Stimulated activated CD8-positive, alpha-beta memory T cell treated with anti-CD3 and anti-CD28 coated beads, Interleukin-15, amount 100 ng/mL, for 48 hours (primary cell): Measurements from ENCODE around the gene KCNIP2.
A peak's percentile ranks its signal among the peaks of the same experiment; 100 is the strongest.

ENCODE experiments used
- DNase-seq, 2 donors: peaks; one replicate each; pipeline ENCODE4 v3.0.0-alpha.2; 2020; ENCODE audit warnings: low read depth in 2 of 2

The KCNIP2 gene

DNA sequence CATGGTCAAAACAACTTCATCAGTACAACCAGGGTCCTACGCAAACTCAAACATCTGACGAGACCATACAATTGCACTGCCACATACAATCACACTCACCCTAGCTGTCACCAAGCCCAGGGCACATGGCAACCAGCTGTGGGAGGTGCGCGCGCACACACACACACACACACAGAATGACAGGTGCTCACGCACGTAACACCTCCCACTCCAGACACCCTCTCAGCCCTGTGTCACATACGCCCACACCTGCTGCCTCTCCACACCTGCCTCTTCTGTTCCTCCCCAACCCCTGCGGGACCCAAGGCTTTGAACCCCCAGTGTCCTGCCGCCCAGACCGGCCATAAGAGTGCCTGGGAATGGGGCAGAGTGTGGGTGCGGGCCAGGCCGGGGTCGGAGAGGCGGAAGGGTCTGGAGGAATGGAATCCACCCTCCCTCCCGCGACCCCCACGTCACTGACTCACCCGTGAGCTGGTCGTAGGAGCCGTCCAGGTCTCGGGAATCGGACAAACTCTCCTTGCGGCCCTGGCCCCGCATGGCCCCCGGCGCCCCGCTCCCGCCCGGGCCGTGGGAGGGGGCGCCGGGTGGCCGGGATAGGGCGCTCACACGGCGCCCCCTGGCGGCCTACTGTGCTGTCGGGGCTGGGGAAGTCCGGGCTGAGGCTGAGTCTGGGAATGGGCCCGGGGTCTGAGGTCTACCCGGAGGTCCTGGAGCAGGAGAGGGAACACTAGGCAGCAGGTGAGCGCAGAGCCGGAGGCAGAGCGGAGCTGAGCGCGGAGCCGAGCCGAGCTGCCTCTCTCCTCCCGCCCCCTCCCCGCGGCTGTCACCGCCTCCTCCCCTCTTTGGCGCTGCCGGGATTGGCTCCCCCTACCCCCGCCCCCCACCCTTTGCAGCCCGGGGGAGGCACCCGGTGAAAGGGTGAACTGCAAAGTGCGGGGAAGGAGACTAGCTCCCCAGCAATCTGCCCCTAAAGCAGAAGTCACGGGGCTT is at the start of gene KCNIP2:
KCNIP2 (minus strand) TSS at position 769 of the 990 bp plus-strand sequence; CDS start at position 537, 232 bp downstream.
- DNase-seq: peak in 1 of 2 donors; percentile 27

DNA sequence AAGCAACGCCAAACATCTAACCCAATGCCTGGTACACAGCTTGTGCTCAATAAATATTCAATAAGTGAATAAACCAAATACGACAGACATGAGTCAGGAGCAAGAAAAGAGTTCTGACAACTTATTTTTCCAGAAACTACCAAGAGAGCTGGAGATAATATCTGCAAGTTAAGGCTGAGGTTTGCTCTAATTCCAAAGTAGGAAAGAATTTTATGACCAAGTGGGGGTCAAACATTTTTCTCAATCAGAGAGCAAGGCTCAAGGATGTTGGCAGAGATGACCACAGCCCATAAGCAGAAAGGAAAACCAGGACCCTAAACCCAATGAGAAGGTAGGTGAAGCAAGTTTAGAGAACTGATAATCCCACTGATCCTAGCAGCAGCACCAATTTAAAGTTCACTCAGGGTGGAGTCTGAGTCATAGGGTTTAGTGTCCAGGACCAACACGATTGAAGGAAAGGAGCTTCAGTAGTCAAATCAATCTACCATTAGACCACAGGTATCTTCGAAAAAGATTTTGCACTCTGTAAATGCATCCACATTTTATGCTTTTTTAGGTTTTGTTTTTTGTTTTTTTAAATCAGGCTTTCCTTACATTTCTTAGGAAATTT is 49.3 kb upstream of the KCNIP2 start:
- no peak for DNase-seq

DNA sequence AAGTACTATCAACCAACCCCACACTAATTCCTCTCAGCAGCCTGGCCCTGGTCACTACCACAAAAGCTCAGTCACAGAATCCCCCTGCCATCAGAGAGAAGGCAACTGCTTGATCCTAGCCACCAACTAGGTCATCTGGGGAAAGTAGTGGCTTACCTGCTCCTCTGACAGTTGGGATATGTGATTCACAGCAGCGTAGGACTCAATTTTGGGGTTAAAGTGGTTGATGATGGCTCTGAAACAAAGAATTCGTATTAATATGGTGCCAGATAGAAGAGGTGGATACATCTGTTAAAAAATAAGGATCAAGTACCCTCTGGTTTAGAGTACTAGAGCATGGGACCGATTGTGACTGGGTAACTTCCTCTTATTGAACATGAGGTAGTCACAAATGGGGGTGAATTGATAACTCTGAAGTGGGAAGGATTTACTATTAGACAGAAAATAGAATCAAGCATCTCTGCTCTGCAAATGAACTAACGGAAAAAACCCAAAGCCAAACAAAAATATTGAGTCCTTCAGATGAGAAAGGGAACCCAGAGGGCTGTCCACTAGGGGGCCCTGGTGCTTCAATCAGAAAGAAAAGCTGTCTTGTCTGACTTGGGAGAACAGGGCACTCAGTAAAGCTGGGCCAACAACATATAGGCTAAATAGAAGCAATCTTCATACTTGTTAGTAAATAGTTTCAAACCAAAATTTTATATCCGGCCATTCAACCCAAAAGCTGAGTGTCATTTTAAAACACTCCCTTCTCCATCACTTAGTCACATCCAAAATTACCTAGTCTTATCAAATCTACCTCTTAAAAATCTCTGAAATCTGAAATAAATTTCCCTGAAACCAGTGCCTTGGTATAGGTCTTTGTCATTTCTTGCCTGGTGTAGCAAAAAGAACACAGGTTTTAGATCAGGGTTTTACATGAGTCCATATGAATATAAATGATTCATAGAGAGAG is 45.9 kb upstream of the KCNIP2 start:
- DNase-seq: peak; percentile 26 to 43

DNA sequence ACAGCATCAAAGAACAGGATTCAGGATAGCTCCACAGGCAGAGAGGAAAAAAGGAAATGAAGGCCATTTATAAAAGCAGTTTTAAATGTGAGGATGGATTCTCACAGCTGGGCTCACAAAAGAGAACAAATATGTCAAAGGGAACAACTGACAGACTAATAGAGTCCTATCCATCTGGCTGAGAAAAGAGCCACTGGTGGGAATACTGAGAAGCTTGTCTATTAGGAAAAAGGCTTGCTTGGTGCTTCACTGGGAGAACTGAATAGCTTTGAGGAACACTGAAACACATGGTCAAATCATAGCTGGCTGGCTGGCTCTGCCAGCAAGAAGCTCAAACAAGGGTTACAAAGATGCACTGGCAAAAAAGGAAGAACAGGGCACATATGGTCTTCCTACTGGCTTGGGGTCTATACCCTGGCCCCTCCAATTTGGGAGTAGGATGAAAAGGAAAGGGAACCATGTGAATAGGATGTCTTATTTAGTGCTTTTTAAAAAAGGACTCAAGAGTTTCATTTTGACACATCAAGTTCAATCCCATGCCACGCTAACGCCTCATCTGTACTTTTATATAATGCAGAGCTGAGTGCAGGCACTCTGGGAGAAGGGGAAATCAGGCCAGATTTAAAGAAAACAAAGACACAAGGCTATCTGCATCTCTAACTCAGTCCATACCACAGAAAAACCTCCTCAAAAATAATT is 44.8 kb upstream of the KCNIP2 start:
- DNase-seq: no peak

DNA sequence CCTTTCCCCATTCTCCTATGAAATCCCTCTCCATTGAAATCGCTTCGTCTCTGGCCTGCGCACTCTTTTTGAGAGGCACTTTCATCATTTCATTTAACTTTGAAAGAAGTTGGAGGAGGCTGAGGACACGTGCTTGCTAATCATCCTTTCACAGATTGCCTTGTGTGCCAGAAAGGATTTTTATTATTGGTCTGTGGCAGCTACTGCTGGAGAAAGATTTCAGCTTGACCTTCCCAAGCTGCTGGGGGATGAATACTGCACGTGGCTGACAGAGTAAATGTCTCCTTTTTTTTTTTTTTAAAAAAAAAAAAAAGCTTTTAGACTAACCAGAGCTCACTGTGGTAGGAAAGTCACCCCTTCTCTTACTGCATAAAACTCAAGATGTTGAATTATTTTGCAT is 44.2 kb upstream of the KCNIP2 start:
- no peak for DNase-seq

DNA sequence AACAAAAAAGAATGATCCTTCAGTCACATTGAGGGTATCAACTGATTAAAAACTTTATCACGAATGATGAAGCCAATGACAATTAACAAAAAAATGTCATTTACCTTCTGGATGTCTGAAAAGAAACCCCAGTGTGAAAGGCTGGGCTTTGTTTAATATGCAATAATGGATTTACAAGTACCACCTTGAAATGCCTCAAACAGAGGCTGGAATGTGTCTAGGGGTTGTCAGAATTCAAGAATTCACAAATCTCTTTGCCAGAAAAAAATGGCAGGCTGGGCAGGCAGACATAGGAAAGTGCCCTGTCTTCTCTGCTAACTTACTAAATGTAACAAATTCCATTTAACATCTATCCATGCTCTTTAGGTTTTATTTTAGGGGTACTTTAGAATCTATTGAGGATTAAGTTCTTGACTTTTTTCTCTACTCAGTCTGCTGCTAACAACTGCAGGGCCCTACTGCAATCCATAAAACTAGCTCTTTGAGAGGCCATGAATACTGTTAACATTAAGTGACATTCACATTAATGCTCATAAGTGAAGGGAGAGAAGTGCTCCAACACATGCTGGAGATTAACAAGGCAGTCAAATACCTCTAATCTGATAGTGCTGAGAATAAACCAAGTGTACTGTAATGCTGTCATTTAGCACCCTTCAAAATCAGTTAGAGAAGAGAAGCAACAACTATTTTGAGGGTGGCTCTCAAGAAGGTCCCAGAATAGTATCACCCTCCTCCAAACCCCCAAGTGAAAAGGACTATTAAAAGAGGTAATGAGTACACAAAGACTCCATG is 43.1 kb upstream of the KCNIP2 start:
- no peak for DNase-seq

DNA sequence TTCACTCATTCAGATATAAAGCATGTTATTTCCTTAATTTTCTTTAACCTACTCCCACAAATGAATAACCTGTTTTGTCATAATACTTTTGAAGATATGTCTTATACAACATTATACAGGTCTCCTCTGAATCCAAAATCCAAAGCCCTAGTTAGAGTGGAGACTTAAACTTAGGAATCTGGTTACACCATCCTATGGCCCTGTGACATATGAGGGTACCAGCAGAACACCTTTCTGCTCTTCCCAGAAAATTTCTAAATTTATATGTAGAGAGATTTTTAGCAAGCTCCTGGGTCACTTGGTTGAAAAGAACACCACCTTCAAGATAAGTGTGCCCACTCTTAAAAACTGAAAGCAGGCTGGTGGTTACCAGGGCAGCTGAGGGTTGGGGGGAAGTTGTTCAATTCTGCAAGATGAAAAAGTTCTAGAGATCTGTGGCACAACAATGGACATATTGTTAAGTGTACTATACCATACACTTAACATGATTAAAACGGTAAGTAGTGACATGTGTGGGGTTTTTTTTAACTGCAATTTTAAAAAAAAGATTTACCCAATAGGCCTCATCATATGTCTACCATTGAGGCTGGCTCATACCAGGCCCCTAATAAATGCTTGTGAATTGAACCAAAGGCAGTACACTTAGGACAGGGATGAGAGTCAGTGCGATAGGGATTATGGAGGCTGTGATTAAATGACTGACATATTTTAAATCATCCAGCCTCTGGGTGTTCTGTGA is 37.6 kb upstream of the KCNIP2 start:
- DNase-seq: no peak

DNA sequence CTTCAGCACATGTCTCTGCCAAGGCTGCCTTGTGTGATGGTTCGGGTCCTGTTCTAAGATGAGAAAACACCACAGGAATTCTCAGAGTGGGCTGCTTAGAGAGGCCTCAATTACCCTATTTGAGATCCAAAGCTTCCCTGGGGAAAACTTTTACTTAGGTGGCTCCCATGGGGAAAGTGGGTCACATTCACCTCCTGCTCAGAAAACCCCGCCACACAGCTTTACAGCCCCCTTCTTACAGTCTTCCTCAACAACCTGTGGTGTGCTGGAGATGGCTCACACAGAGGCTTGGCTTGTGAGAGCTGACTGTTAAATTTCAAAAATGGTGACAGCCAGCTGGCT is 36.6 kb upstream of the KCNIP2 start:
- no peak for DNase-seq

DNA sequence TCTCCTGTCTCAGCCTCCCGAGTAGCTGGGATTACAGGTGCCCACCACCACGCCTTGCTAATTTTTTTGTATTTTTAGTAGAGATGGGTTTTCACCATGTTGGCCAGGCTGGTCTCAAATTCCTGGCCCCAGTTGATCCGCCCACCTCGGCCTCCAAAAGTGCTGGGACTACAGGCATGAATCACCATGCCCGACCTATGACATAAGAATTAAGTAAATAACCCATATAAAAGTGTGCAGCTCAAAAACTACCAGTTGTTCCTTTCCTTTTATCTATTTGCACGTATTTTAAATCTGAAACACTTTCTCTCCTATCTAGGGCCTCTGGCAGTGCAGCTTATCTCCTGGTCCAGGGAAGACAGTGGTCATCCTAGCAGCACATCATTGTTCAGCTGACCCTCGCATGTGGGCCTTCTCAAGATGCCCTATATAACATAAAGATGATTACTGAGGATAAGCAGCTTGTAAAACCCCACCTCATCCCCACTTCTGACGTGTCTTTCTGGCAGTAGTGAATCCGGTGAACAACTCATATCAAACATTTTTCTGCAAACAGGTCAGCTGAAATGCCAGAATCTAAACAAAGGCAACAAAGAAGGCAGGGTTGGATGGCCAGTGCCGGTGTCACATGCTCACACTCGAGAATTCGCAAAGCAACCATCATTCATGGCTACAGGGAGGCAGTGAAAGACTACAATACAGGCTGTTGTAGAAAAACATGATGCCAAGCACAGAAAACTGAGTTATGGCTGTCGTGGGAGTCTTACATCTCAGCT is 36.0 kb upstream of the KCNIP2 start:
- no peak for DNase-seq

DNA sequence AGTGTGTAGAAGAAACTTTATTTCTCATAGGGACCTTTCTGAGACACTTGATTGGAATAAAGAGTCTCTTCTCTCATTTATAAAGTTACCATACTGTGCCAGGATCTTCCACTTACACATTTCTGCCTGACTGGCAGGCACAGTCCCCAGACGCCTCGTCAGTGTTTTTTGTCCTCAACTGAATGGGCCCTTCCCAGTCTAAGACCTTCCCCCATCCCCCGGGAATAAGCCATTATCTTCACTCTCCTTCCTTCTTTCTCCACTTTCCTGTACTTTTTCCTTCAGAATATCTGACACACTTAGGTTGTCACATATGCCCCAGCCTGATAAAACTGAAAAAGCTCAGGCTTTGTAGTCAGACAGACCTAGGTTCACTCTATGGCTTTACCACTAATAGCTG is 35.3 kb upstream of the KCNIP2 start:
- DNase-seq: no peak

DNA sequence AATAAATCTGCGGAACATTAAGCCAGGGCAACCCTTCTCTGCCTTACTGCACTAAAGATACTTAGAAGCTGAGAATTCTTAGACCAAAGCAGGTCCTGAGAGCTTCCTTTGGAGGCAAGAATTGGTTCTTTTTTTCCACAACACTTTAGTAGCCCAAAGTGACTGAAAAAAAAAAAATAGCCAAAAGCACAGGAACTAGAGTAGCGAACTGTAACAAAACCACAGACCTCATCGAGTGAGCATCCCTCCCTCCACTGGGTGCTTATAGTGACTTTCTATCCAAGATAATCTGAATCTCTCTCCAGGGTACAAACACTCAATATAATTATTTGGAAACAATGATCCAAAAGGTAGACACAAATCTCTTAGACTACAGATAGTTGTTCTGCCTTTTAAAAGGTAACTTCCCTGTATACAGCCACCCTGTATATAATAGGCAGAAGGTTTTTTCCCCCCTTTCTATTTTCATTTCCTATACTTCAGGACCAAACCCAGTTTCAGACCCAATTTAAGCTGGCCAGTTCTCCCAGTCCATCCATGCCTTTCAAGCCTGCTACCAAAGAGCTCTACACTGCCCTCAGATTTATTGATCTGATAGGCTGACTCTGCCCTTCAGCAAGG is 31.6 kb upstream of the KCNIP2 start:
- DNase-seq: no peak

DNA sequence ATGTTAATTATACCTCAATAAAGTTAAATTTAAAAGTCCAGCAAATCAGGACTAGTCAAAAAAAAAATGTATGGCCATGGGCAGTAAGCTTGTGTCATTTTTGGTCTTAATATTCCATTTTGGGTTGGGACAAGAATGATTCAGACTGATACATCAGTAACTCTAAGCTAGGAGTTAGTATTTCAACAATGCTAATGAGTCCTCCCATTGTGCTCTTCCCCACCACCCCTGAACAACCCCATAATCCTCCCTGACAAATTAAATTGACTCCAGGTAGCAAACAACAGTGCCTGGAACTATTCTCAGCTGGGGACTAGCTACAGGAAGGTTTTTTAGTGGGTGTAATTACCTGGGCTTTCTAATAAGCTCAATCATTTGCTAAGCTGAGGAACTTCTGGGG is 30.7 kb upstream of the KCNIP2 start:
- DNase-seq: no peak

DNA sequence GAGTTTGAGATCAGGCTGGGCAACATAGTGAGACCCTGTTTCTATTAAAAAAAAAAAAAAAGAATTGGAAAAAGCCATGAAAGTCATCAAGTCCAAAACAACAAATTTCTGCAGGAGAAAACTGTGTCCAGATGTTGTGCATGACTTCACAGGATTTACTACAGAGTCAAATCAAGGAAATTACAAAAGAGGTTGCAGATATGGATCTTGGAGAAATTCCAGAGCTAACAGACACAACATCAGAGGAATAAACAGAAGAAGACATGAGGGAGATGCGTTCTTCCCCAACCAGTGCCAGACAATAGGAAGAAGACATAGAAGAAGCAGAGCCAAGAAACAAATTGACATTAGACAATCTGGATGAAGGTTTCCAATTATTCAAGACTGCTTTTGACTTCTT is 24.3 kb upstream of the KCNIP2 start:
- DNase-seq: no peak

DNA sequence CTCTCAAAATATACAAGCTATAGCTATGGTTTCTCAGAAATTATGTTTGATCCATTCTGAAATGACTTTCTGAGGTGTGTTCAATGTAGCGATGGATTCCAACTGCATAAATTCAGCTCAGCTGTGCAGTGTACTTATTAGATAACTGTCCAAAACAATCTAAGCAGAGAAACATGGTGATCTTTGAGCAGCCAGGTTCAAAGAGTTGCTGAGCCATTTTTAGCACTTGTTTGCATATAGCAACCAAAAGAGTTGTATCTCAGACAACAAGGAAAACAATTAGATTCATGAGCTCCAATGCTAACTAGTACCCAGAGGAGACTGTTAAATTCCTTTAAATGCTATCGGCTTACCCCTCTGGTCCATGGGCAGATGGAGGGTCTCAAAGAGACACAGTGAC is 15.9 kb upstream of the KCNIP2 start:
- no peak for DNase-seq

DNA sequence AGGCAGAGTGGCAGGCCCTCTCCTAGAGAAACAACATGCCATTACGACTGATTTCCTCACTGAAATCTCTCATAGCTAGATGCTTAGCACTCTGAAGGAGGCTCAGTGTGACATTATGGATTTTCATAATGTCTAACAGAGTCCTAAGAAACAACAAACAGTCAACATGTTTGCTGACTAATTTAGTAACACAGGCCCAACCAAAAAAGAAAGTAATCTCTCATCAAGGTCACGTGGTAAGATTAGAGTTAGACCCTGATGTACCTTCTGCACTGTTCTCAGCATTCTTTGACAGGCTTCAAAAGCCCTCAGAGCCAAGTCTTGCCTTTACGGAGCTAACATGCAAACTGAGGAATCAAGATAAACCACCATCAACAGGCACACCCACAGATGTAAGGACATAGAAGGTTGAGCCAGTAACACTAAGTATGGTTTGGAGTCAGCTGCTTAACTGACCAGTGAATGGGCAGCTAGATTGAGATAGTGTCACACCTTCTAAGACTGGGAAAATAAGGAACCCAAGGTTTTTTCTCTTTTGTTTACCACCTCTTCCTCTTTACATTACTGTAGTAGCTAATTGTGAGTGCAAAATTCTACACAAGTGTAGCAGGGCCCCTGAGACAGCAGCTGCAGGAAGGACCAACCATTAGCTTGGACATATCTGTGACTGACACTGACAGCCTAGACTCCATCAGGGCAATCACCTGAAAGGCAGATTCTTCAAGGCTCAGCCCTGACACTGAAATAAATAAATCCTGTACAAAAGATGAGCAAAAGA is 15.3 kb upstream of the KCNIP2 start:
- DNase-seq: no peak

DNA sequence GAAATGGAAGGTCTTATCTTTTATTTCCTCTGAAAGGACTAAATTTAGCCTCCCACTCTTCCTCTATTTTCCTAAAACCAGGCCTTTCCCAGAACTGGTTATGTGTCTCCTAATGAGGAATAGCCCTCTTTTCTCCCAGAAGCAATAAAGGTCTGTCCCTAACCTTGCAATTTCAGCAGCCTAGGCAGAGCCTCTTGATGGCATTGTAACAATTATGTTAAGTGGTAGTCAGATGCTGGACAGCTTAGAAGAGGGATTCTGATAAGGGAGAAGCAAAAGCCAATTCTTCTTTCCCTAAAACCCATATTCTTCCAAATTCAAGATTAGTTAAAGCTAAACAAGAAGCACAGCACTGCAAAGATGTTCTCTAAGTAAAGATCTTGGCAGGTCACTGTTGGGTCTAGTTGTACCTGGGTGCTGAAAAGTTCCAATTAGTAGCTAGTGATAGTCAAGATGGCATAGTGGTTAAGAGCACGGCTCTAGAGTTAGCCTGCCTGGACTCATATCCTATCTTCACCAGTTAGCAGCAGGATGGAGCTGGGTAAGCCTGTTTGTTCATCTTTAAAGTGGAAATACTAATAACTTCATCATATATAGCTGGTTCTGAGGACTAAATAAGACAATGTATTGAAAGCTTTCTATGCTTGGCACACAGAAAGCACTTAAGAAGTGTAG is 14.3 kb upstream of the KCNIP2 start:
- no peak for DNase-seq

DNA sequence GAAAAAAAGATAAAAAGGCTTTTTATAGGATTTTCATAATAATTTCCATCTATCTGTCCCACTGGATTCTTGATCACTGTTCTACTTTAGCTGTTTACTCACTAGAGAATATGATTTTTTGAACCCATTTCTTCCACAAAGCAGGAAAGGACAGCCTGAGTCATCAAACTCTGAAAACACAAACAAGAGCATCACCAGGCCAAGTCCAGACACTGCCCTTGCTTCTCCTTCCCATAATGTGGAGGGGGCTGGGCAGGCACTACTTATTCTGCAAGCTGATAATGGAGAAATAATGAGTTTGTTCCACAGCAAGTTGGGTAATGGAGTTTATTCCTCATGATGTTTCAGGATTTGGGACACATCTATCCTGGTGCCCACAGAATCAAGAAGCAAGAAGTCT is 13.0 kb upstream of the KCNIP2 start:
- no peak for DNase-seq
